Endothelial cell of umbilical vein (primary cell): ENCODE data around the gene HSPA12A. TPM values are rescaled to one million over a fixed set of nuclear protein-coding genes. Genes with fewer than 3 reads are reported as not detected.

Source experiments
- BruUV-seq: library from RNA; stranded (reverse); fragments of 400-500 nt; replicated peaks from 2 replicates; lab custom pipeline; 2021; lab: Mats Ljungman, UMichigan
- CTCF ChIA-PET: fragments of 300-600, 350-600 bp; sonication (Branson Sonifier 250); formaldehyde crosslinking; loops from one replicate; lab custom pipeline; 2021; ENCODE audit warnings: antibody characterized with exemption, inconsistent platforms; lab: Charles Lee
- POLR2A ChIA-PET: fragments of 300-600, 350-600 bp; sonication (Branson Sonifier 250); formaldehyde crosslinking; loops from one replicate; lab custom pipeline; 2021; ENCODE audit warnings: antibody characterized with exemption, inconsistent platforms; lab: Charles Lee
- DNase-seq: peaks from one replicate; pipeline ENCODE4 v3.0.0-alpha.2; 2011; ENCODE audit warnings: low read depth, low spot score
- FAIRE-seq: peaks from 2 replicates; lab custom pipeline; 2011; peaks lifted over from hg19 to GRCh38; lab: Jason Lieb, UNC
- H2AFZ ChIP-seq: 2 replicates; pipeline ENCODE4 v1.6.0; 2012; ENCODE audit warnings: low read depth, low read length, control low read depth, inconsistent platforms
- H3K27ac ChIP-seq: 2 replicates; pipeline ENCODE4 v1.5.1; 2011; ENCODE audit warnings: low read depth, mild to moderate bottlenecking, control low read depth, low read length, moderate library complexity; ENCODE audit not compliant: insufficient read depth
- H3K27me3 ChIP-seq, 2 experiments: 2 replicates each; pipeline versions ENCODE4 v1.6.0 to v1.6.1; 2011; ENCODE audit warnings: low read length in 2 of 2, mixed read lengths in 1 of 2; ENCODE audit not compliant: control insufficient read depth in 2 of 2, insufficient read depth in 2 of 2
- H3K36me3 ChIP-seq, 2 experiments: 2 replicates in 1 of 2; 3 replicates in 1 of 2; pipeline ENCODE4 v1.5.1; 2011; ENCODE audit warnings: low read length in 2 of 2, mild to moderate bottlenecking in 1 of 2, moderate library complexity in 1 of 2; ENCODE audit not compliant: control insufficient read depth in 2 of 2, insufficient read depth in 2 of 2; ENCODE audit errors: extremely low read depth in 1 of 2
- H3K4me1 ChIP-seq: 3 replicates; pipeline ENCODE4 v1.5.1; 2011; ENCODE audit warnings: mild to moderate bottlenecking, low read length; ENCODE audit not compliant: control insufficient read depth, insufficient read depth; ENCODE audit errors: extremely low read depth
- H3K4me2 ChIP-seq: 2 replicates; pipeline ENCODE4 v1.6.1; 2011; ENCODE audit warnings: low read length, control low read depth, mixed read lengths; ENCODE audit not compliant: insufficient read depth
- H3K4me3 ChIP-seq, 3 experiments: fragments of 200-600 bp in 1 of 3; sonication (generic), shearing (Covaris generic) in 1 of 3; replicated peaks in 1 of 3; 2 replicates each; pipeline ENCODE4 v1.5.1; 2011 to 2016; ENCODE audit warnings: control low read depth in 3 of 3, low read length in 3 of 3, mild to moderate bottlenecking in 2 of 3, inconsistent platforms in 1 of 3, low read depth in 1 of 3, moderate library complexity in 1 of 3; ENCODE audit not compliant: insufficient read depth in 1 of 3
- H3K79me2 ChIP-seq: 2 replicates; pipeline ENCODE4 v1.6.0; 2012; ENCODE audit warnings: low read length, inconsistent platforms; ENCODE audit not compliant: control insufficient read depth, insufficient read depth
- H3K9ac ChIP-seq: replicated peaks from 2 replicates; pipeline ENCODE3; 2011; ENCODE audit warnings: low read length, control low read depth; ENCODE audit not compliant: insufficient read depth; ENCODE audit errors: extremely low read depth
- H3K9me1 ChIP-seq: replicated peaks from 3 replicates; pipeline ENCODE4 v1.6.0; 2011; ENCODE audit warnings: mild to moderate bottlenecking, low read length; ENCODE audit not compliant: control insufficient read depth, insufficient read depth; ENCODE audit errors: extremely low read depth
- H3K9me3 ChIP-seq: replicated peaks from 2 replicates; pipeline ENCODE4 v1.5.1; 2012; ENCODE audit warnings: low read length, inconsistent platforms; ENCODE audit not compliant: control insufficient read depth, insufficient read depth
- H4K20me1 ChIP-seq: replicated peaks from 2 replicates; pipeline ENCODE3; 2011; ENCODE audit warnings: mild to moderate bottlenecking, low read length; ENCODE audit not compliant: control insufficient read depth, insufficient read depth; ENCODE audit errors: extremely low read depth
- CTCF ChIP-seq, 2 donors: IDR thresholded peaks; 1 replicate in 1 of 2; 2 replicates in 1 of 2; pipeline ENCODE4 v1.5.1; 2011; ENCODE audit warnings: low read length in 2 of 2, mild to moderate bottlenecking in 2 of 2, moderate library complexity in 2 of 2, control low read depth in 1 of 2, inconsistent platforms in 1 of 2, low read depth in 1 of 2; ENCODE audit not compliant: insufficient read depth in 1 of 2; ENCODE audit errors: extremely low read depth in 1 of 2
- EZH2 ChIP-seq: IDR thresholded peaks from 2 replicates; pipeline ENCODE4 v1.6.1; 2012; ENCODE audit warnings: borderline replicate concordance, low read depth, mild to moderate bottlenecking, moderate library complexity, low read length, inconsistent platforms; ENCODE audit not compliant: severe bottlenecking
- FOS ChIP-seq: IDR thresholded peaks from 2 replicates; pipeline ENCODE4 v1.6.1; 2011; ENCODE audit warnings: mild to moderate bottlenecking, low read length, moderate library complexity, borderline replicate concordance; ENCODE audit not compliant: insufficient read depth
- JUN ChIP-seq: IDR thresholded peaks from 2 replicates; pipeline ENCODE4 v1.6.1; 2011; ENCODE audit warnings: borderline replicate concordance, low read depth; ENCODE audit not compliant: insufficient read length, insufficient read depth
- MAX ChIP-seq: IDR thresholded peaks from 2 replicates; pipeline ENCODE4 v1.6.1; 2011; ENCODE audit not compliant: insufficient read depth, insufficient read length
- MYC ChIP-seq: IDR thresholded peaks from one replicate; pipeline ENCODE4 v1.6.1; 2011; ENCODE audit warnings: mild to moderate bottlenecking, low read depth, low read length
- POLR2A ChIP-seq: IDR thresholded peaks from 2 replicates; pipeline ENCODE4 v1.6.1; 2012; ENCODE audit warnings: low read depth, mild to moderate bottlenecking, control low read depth, low read length
- dilution Hi-C: fragments of 300-500 bp; cut with MboI; formaldehyde crosslinking; loops from one replicate; pipeline ENCODE4 v1.15.0; 2019; ENCODE audit warnings: low sequenced_read_pairs; ENCODE audit not compliant: extremely low pct_ligation_motif_present
- intact Hi-C: fragments of 100-400 bp; cut with micrococcal nuclease; formaldehyde crosslinking; loops from one replicate; pipeline ENCODE4 v1.10.0; 2022
- polyA plus RNA-seq, 4 experiments: library from polyadenylated mRNA; depleted of rRNA in 3 of 4; stranded (reverse) in 3 of 4; unstranded in 1 of 4; fragments of >200 nt; gene quantifications; 2 replicates each; pipeline versions ENCODE4 v1.2.1 to v1.2.3, GENCODE V29; 2011 to 2012; ENCODE audit warnings: missing spikeins in 1 of 4
- total RNA-seq: library from RNA; stranded (reverse); gene quantifications from 2 replicates; pipeline ENCODE4 v1.2.3, GENCODE V29; 2021

Gene HSPA12A
- total and polyA plus RNA-seq, 2 donors (not counting 3 experiments of a cell fraction or from before 2014, with no cell fraction given), result 0.22 to 0.29 TPM

GRCh38 chr10:116772909-116773705 is 30.7 kb upstream of the HSPA12A start:
- H3K9me1 ChIP-seq, result no peaks in the 10 kb centered on the region
- H3K4me2 ChIP-seq, result no peak overlapping the region
- no peaks in the 10 kb centered on the region for H4K20me1 ChIP-seq
- no peaks in the 10 kb centered on the region for H3K4me1 ChIP-seq
- BruUV-seq, result no TSS peak
- FAIRE-seq, result no peak
- H3K4me3 ChIP-seq, result no peak overlapping the region
- H3K9ac ChIP-seq, result no peak overlapping the region
- no peak for DNase-seq
- ChIA-PET POLR2A (no interaction called here), CTCF (interaction anchor here (1.2 to 6.2 kb wide), 3 partner anchors 15 to 402 kb away, joined by 3 to 52 read pairs (median 7); no protein-coding TSS in a partner anchor)
- no peak for TF ChIP-seq MYC
- TF ChIP-seq POLR2A, result no peak
- no peak for TF ChIP-seq EZH2
- TF ChIP-seq MAX, result no peak
- TF ChIP-seq JUN, result no peak
- no peak for TF ChIP-seq CTCF (IDR thresholded peaks at IDR 0.05; ENCODE audit: extremely low read depth in 1 of 2, insufficient read depth in 1 of 2, low read depth in 1 of 2, low read length in 2 of 2)
- TF ChIP-seq FOS, result no peak
- H3K36me3 ChIP-seq, result no peaks in the 10 kb centered on the region
- intact Hi-C loops, result no loop called here
- dilution Hi-C loops, result no loop called here
- H3K79me2 ChIP-seq, result no peaks in the 10 kb centered on the region
- no peaks in the 10 kb centered on the region for H3K9me3 ChIP-seq
- H3K27ac ChIP-seq, result no peak overlapping the region
- no peak overlapping the region for H2AFZ ChIP-seq
- H3K27me3 ChIP-seq, result no peaks in the 10 kb centered on the region
